ENCODE data around the gene TJP2.

- no peak for TF ChIP-seq ATF1 (CRISPR knock-in tag; IDR thresholded peaks at IDR 0.05)
- TF ChIP-seq ZNF423 (CRISPR knock-in tag; IDR thresholded peaks at IDR 0.05), result no peak
- TF ChIP-seq, protein P1, sequence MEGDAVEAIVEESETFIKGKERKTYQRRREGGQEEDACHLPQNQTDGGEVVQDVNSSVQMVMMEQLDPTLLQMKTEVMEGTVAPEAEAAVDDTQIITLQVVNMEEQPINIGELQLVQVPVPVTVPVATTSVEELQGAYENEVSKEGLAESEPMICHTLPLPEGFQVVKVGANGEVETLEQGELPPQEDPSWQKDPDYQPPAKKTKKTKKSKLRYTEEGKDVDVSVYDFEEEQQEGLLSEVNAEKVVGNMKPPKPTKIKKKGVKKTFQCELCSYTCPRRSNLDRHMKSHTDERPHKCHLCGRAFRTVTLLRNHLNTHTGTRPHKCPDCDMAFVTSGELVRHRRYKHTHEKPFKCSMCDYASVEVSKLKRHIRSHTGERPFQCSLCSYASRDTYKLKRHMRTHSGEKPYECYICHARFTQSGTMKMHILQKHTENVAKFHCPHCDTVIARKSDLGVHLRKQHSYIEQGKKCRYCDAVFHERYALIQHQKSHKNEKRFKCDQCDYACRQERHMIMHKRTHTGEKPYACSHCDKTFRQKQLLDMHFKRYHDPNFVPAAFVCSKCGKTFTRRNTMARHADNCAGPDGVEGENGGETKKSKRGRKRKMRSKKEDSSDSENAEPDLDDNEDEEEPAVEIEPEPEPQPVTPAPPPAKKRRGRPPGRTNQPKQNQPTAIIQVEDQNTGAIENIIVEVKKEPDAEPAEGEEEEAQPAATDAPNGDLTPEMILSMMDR (IDR thresholded peaks at IDR 0.05), result no peak
- no peak for TF ChIP-seq E2F5 (CRISPR knock-in tag; IDR thresholded peaks at IDR 0.05)
- TF ChIP-seq, protein P2, sequence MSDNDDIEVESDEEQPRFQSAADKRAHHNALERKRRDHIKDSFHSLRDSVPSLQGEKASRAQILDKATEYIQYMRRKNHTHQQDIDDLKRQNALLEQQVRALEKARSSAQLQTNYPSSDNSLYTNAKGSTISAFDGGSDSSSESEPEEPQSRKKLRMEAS (CRISPR knock-in tag; IDR thresholded peaks at IDR 0.05), result no peak
- TF ChIP-seq ATF2 (CRISPR knock-in tag; IDR thresholded peaks at IDR 0.05; ENCODE audit: borderline replicate concordance, low read depth), result no peak
- no peak for TF ChIP-seq ETV6 (CRISPR knock-in tag; IDR thresholded peaks at IDR 0.05)
- no peak for TF ChIP-seq E2F1 (CRISPR knock-in tag; IDR thresholded peaks at IDR 0.05)
- no peak for TF ChIP-seq SP1 (CRISPR knock-in tag; conservative IDR thresholded peaks at IDR 0.05)
- TF ChIP-seq, protein P3, sequence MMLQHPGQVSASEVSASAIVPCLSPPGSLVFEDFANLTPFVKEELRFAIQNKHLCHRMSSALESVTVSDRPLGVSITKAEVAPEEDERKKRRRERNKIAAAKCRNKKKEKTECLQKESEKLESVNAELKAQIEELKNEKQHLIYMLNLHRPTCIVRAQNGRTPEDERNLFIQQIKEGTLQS (CRISPR knock-in tag; conservative IDR thresholded peaks at IDR 0.05), result no peak
- TF ChIP-seq SMAD3 (CRISPR knock-in tag; IDR thresholded peaks at IDR 0.05; ENCODE audit: borderline replicate concordance), result no peak
- TF ChIP-seq GRHL2 (CRISPR knock-in tag; IDR thresholded peaks at IDR 0.05; ENCODE audit: insufficient replicate concordance, severe bottlenecking), result no peak
- TF ChIP-seq, protein P4, sequence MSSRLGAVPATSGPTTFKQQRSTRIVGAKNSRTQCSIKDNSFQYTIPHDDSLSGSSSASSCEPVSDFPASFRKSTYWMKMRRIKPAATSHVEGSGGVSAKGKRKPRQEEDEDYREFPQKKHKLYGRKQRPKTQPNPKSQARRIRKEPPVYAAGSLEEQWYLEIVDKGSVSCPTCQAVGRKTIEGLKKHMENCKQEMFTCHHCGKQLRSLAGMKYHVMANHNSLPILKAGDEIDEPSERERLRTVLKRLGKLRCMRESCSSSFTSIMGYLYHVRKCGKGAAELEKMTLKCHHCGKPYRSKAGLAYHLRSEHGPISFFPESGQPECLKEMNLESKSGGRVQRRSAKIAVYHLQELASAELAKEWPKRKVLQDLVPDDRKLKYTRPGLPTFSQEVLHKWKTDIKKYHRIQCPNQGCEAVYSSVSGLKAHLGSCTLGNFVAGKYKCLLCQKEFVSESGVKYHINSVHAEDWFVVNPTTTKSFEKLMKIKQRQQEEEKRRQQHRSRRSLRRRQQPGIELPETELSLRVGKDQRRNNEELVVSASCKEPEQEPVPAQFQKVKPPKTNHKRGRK (CRISPR knock-in tag; IDR thresholded peaks at IDR 0.05; ENCODE audit: borderline replicate concordance), result no peak
- no peak for TF ChIP-seq AFF4 (CRISPR knock-in tag; IDR thresholded peaks at IDR 0.05; ENCODE audit: borderline replicate concordance)
Observed at GRCh38 chr9:69131682-69132081, 42.4 kb upstream of the TJP2 start.
